H1 (cell line): Measurements from ENCODE around the gene CAVIN4. TPM values are rescaled to one million over a fixed set of nuclear protein-coding genes. Genes with fewer than 3 reads are reported as not detected.

Source experiments
- CTCF ChIA-PET: fragments of 300-600 bp; sonication (Branson Sonifier 250); formaldehyde crosslinking; loops from one replicate; lab custom pipeline; 2021; ENCODE audit not compliant: partially characterized antibody; lab: Charles Lee
- POLR2A ChIA-PET: fragments of 300-600 bp; sonication (Branson Sonifier 250); formaldehyde crosslinking; loops from one replicate; lab custom pipeline; 2021; ENCODE audit warnings: inconsistent platforms; ENCODE audit not compliant: partially characterized antibody; lab: Charles Lee
- DNase-seq, 2 experiments: peaks; one replicate each; pipeline versions ENCODE4 v3.0.0 to v3.0.0-alpha.2; 2010 to 2022; ENCODE audit warnings: low spot score in 2 of 2, low read depth in 1 of 2, mixed read lengths in 1 of 2
- FAIRE-seq: peaks from 2 replicates; lab custom pipeline; 2011; peaks lifted over from hg19 to GRCh38; lab: Jason Lieb, UNC
- H2AFZ ChIP-seq: 2 replicates; pipeline ENCODE4 v1.8.1; 2012; ENCODE audit warnings: low read length, inconsistent platforms
- H2AK5ac ChIP-seq: 2 replicates; pipeline ENCODE4 v1.6.1; 2013; ENCODE audit warnings: low read depth, low read length
- H2BK120ac ChIP-seq: replicated peaks from 2 replicates; pipeline ENCODE3; 2013; ENCODE audit warnings: low read depth, low read length, inconsistent platforms
- H2BK12ac ChIP-seq: 2 replicates; pipeline ENCODE4 v1.6.1; 2013; ENCODE audit warnings: low read depth, low read length
- H2BK15ac ChIP-seq: 2 replicates; pipeline ENCODE4 v1.6.1; 2013; ENCODE audit warnings: low read length
- H2BK20ac ChIP-seq: 2 replicates; pipeline ENCODE4 v1.6.1; 2013; ENCODE audit warnings: low read length
- H2BK5ac ChIP-seq: 2 replicates; pipeline ENCODE4 v1.6.1; 2013; ENCODE audit warnings: low read depth, low read length
- H3K14ac ChIP-seq: 2 replicates; pipeline ENCODE4 v1.6.1; 2013; ENCODE audit warnings: inconsistent platforms; ENCODE audit not compliant: insufficient read length
- H3K18ac ChIP-seq: 2 replicates; pipeline ENCODE4 v1.6.1; 2013; ENCODE audit warnings: low read length; ENCODE audit errors: extremely low read depth
- H3K23ac ChIP-seq: 2 replicates; pipeline ENCODE4 v1.6.1; 2013; ENCODE audit warnings: inconsistent platforms; ENCODE audit not compliant: insufficient read length
- H3K23me2 ChIP-seq: 2 replicates; pipeline ENCODE4 v1.6.1; 2013; ENCODE audit warnings: low read depth, low read length
- H3K27ac ChIP-seq: 2 replicates; pipeline ENCODE4 v1.6.1; 2011; ENCODE audit warnings: low read depth, low read length, inconsistent platforms
- H3K27me3 ChIP-seq, 4 experiments: replicated peaks in 1 of 4; 1 replicate in 1 of 4; 2 replicates in 3 of 4; pipeline versions ENCODE4 v1.6.1 to v1.8.1; 2011 to 2013; ENCODE audit warnings: low read length in 3 of 4, mild to moderate bottlenecking in 3 of 4, inconsistent platforms in 2 of 4, mixed read lengths in 2 of 4, moderate library complexity in 1 of 4; ENCODE audit not compliant: control insufficient read depth in 3 of 4, insufficient read depth in 3 of 4; ENCODE audit errors: extremely low read depth in 1 of 4
- H3K36me3 ChIP-seq, 4 experiments: 2 replicates each; pipeline versions ENCODE4 v1.6.1 to v1.8.1; 2011 to 2013; ENCODE audit warnings: mild to moderate bottlenecking in 4 of 4, low read length in 3 of 4, moderate library complexity in 2 of 4, control low read depth in 1 of 4, inconsistent platforms in 1 of 4; ENCODE audit not compliant: insufficient read depth in 4 of 4, control insufficient read depth in 2 of 4
- H3K4ac ChIP-seq: replicated peaks from 2 replicates; pipeline ENCODE3; 2013; ENCODE audit warnings: low read length, low read depth, mixed read lengths, inconsistent platforms; ENCODE audit not compliant: insufficient read length
- H3K4me1 ChIP-seq, 4 experiments: replicated peaks in 1 of 4; 1 replicate in 1 of 4; 2 replicates in 3 of 4; pipeline versions ENCODE4 v1.6.1 to v1.8.1; 2011 to 2013; ENCODE audit warnings: low read length in 3 of 4, inconsistent platforms in 2 of 4, mixed read lengths in 1 of 4; ENCODE audit not compliant: insufficient read depth in 4 of 4, control insufficient read depth in 3 of 4
- H3K4me2 ChIP-seq, 2 experiments: 2 replicates each; pipeline versions ENCODE4 v1.6.1 to v1.8.1; 2011 to 2013; ENCODE audit warnings: low read depth in 2 of 2, low read length in 2 of 2, control low read depth in 1 of 2, inconsistent platforms in 1 of 2, mild to moderate bottlenecking in 1 of 2; ENCODE audit not compliant: insufficient read depth in 1 of 2
- H3K4me3 ChIP-seq, 4 experiments: fragments of 200-600, 300-600 bp in 1 of 4; sonication (generic), shearing (Covaris generic), sonication (Bioruptor Twin) in 1 of 4; 2 replicates each; pipeline versions ENCODE4 v1.5.1 to v1.8.1; 2011 to 2016; ENCODE audit warnings: low read length in 4 of 4, low read depth in 3 of 4, control low read depth in 2 of 4, inconsistent platforms in 2 of 4, mild to moderate bottlenecking in 2 of 4, mixed read lengths in 1 of 4, moderate library complexity in 1 of 4; ENCODE audit not compliant: insufficient read depth in 2 of 4; ENCODE audit errors: extremely low read depth in 1 of 4
- H3K56ac ChIP-seq: replicated peaks from 2 replicates; pipeline ENCODE3; 2013; ENCODE audit warnings: low read depth, mild to moderate bottlenecking, mixed read lengths, low read length, inconsistent platforms; ENCODE audit not compliant: insufficient read length
- H3K79me1 ChIP-seq: 2 replicates; pipeline ENCODE4 v1.6.1; 2013; ENCODE audit warnings: low read depth, low read length, control low read depth
- H3K79me2 ChIP-seq, 2 experiments: 2 replicates each; pipeline versions ENCODE4 v1.6.1 to v1.8.1; 2012 to 2013; ENCODE audit warnings: low read length in 2 of 2, mild to moderate bottlenecking in 2 of 2, inconsistent platforms in 1 of 2; ENCODE audit not compliant: insufficient read depth in 2 of 2, control insufficient read depth in 1 of 2
- H3K9ac ChIP-seq, 4 experiments: replicated peaks in 1 of 4; 1 replicate in 1 of 4; 2 replicates in 3 of 4; pipeline versions ENCODE4 v1.6.1 to v1.8.1; 2011 to 2013; ENCODE audit warnings: low read depth in 3 of 4, low read length in 3 of 4, control low read depth in 2 of 4, mild to moderate bottlenecking in 2 of 4, moderate library complexity in 2 of 4, inconsistent platforms in 1 of 4; ENCODE audit errors: extremely low read depth in 1 of 4
- H3K9me3 ChIP-seq, 2 experiments: 2 replicates each; pipeline versions ENCODE4 v1.6.1 to v1.8.1; 2012 to 2013; ENCODE audit warnings: mild to moderate bottlenecking in 2 of 2, moderate library complexity in 2 of 2, control low read depth in 1 of 2, inconsistent platforms in 1 of 2, low read depth in 1 of 2, low read length in 1 of 2, mixed read lengths in 1 of 2; ENCODE audit not compliant: insufficient read depth in 2 of 2
- H4K20me1 ChIP-seq, 2 experiments: replicated peaks in 1 of 2; 2 replicates each; pipeline versions ENCODE3 to v1.8.1; 2011 to 2013; ENCODE audit warnings: inconsistent platforms in 2 of 2, low read length in 2 of 2, mild to moderate bottlenecking in 1 of 2; ENCODE audit not compliant: insufficient read depth in 2 of 2, control insufficient read depth in 1 of 2
- H4K5ac ChIP-seq: 2 replicates; pipeline ENCODE4 v1.6.1; 2013; ENCODE audit warnings: low read length, low read depth, mixed read lengths, inconsistent platforms; ENCODE audit not compliant: insufficient read length
- H4K8ac ChIP-seq: 2 replicates; pipeline ENCODE4 v1.8.0; 2013; ENCODE audit warnings: mild to moderate bottlenecking, moderate library complexity, low read length, inconsistent platforms; ENCODE audit not compliant: insufficient read depth; ENCODE audit errors: extremely low read depth
- H4K91ac ChIP-seq: replicated peaks from 2 replicates; pipeline ENCODE3; 2013; ENCODE audit warnings: low read length, mixed read lengths, inconsistent platforms; ENCODE audit not compliant: insufficient read length
- ASH2L ChIP-seq: fragments of 200-600, 300-600 bp; sonication (generic); IDR thresholded peaks from one replicate; pipeline ENCODE4 v1.7.1; 2017; ENCODE audit warnings: low read length
- ATF2 ChIP-seq: IDR thresholded peaks from 2 replicates; pipeline ENCODE4 v1.6.1; 2012; ENCODE audit warnings: low read length, inconsistent platforms
- BCL11A ChIP-seq, 2 experiments: IDR thresholded peaks; one replicate each; pipeline ENCODE4 v1.6.1; 2011; ENCODE audit warnings: low read depth in 2 of 2, low read length in 2 of 2, mild to moderate bottlenecking in 2 of 2
- CBX5 ChIP-seq: fragments of 300-800, 300-1000 bp; sonication (generic); IDR thresholded peaks from 2 replicates; pipeline ENCODE4 v1.7.1; 2016; ENCODE audit warnings: antibody characterized with exemption, low read length, low read depth
- CREB1 ChIP-seq: IDR thresholded peaks from 2 replicates; pipeline ENCODE4 v1.6.1; 2012; ENCODE audit warnings: inconsistent platforms
- EGR1 ChIP-seq: IDR thresholded peaks from 2 replicates; pipeline ENCODE4 v1.6.1; 2011; ENCODE audit warnings: low read depth, low read length, borderline replicate concordance
- EP300 ChIP-seq, 2 experiments: IDR thresholded peaks; 1 replicate in 1 of 2; 2 replicates in 1 of 2; pipeline ENCODE4 v1.6.1; 2011 to 2012; ENCODE audit warnings: low read depth in 2 of 2, low read length in 2 of 2, mild to moderate bottlenecking in 2 of 2, borderline replicate concordance in 1 of 2, inconsistent platforms in 1 of 2, moderate library complexity in 1 of 2
- HDAC6 ChIP-seq: IDR thresholded peaks from one replicate; pipeline ENCODE4 v1.7.1; 2012; ENCODE audit warnings: low read depth, mild to moderate bottlenecking, inconsistent platforms, low read length, moderate library complexity
- KDM1A ChIP-seq: fragments of 200-600, 300-600 bp; sonication (generic); IDR thresholded peaks from 2 replicates; pipeline ENCODE4 v1.7.1; 2016; ENCODE audit warnings: mild to moderate bottlenecking, low read length, borderline replicate concordance
- KDM5A ChIP-seq: fragments of 200-600 bp; IDR thresholded peaks from 2 replicates; pipeline ENCODE4 v1.7.1; 2012; ENCODE audit warnings: mild to moderate bottlenecking, low read length, inconsistent platforms, mixed read lengths
- RBBP5 ChIP-seq: IDR thresholded peaks from 2 replicates; pipeline ENCODE4 v1.7.1; 2012; ENCODE audit warnings: low read depth, mild to moderate bottlenecking, inconsistent platforms, low read length, moderate library complexity, borderline replicate concordance
- SIN3A ChIP-seq, 2 experiments: IDR thresholded peaks in 1 of 2; conservative IDR thresholded peaks in 1 of 2; 2 replicates each; pipeline ENCODE4 v1.6.1; 2011 to 2012; ENCODE audit warnings: low read length in 2 of 2, improper control_type of control experiment in 1 of 2, low read depth in 1 of 2, mild to moderate bottlenecking in 1 of 2
- YY1 ChIP-seq: IDR thresholded peaks from 2 replicates; pipeline ENCODE4 v1.6.1; 2011; ENCODE audit warnings: low read depth, mild to moderate bottlenecking, low read length
- WGBS, 2 experiments: shearing (Covaris generic) in 1 of 2; methylation state at CpG; one replicate each; pipeline versions ENCODE4 v1.1.6 to v1.1.7; 2013 to 2015; ENCODE audit warnings: low lambda C conversion rate in 2 of 2, mixed read lengths in 2 of 2, inconsistent platforms in 1 of 2, low coverage in 1 of 2, missing lambda C conversion rate in 1 of 2; ENCODE audit not compliant: insufficient replicate concordance in 2 of 2, insufficient coverage in 1 of 2, insufficient read length in 1 of 2; ENCODE audit errors: extremely low coverage in 1 of 2, missing lambda C conversion rate in 1 of 2; 5-methylcytosine and 5-hydroxymethylcytosine counted together
- polyA plus RNA-seq, 7 experiments: library from polyadenylated mRNA; depleted of rRNA in 3 of 7; stranded (reverse) in 5 of 7; unstranded in 2 of 7; fragments of >200 nt in 5 of 7; fragments of 200-250 nt in 2 of 7; gene quantifications; 1 replicate in 5 of 7; 2 replicates in 1 of 7; 4 replicates in 1 of 7; pipeline versions ENCODE4 v1.2.1 to v1.2.3, GENCODE V29; 2011 to 2013; ENCODE audit warnings: missing spikeins in 2 of 7, mixed read lengths in 2 of 7
- total RNA-seq: library from RNA; stranded (reverse); fragmentation: NEBNext Ultra II Directional; extraction: Animal tissue kit (Norgen Biotek cat#: 25700); gene quantifications from 2 replicates; pipeline ENCODE4 v1.2.1, GENCODE V29; 2021

CAVIN4 gene
- total and polyA plus RNA-seq, 2 of the 8 experiments (the other 6 are each of a cell fraction or from before 2014, with no cell fraction given): 2.3 to 9.1 TPM

DNA sequence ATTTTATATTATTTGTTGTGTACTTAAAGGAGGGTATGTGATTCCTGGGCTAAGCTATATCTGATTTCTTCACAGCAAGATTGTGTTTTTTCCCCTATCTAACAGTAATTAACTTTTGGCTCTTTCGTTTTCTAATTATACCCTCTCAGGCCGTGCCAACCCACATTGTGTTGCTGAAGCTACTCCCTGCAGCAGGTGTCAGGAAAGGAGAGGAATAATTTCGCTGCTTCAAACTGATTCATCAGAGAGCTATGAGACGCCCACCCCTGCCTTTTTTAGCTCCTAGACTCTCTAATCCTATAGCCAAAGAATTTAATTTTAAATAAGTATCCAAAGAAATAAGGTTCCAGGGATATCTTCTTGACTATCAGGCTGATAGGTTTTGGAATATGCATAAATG is 3.8 kb downstream of the CAVIN4 start:
- Histone ChIP-seq H3K27me3 (no peaks in the 10 kb centered on the region), H3K27ac (no peak overlapping the region), H4K20me1 (peaks cover 0 to 2% of the 10 kb centered on the region in 2 experiments), H2BK5ac (no peak overlapping the region), H4K5ac (no peak overlapping the region), H3K9me3 (no peaks in the 10 kb centered on the region), H2AK5ac (no peak overlapping the region), H3K4ac (no peak overlapping the region), H2BK120ac (no peak overlapping the region), H3K36me3 (peaks cover 9 to 69% (median 27%) of the 10 kb centered on the region in 4 experiments; a peak in 7 of 8 replicates), H3K79me2 (no peaks in the 10 kb centered on the region), H4K8ac (no peak overlapping the region), H2BK12ac (no peak overlapping the region), H3K18ac (no peak overlapping the region), H3K4me3 (no peak overlapping the region), H3K4me1 (no peaks in the 10 kb centered on the region), H2BK20ac (no peak overlapping the region), H3K23me2 (no peaks in the 10 kb centered on the region), H3K56ac (no peak overlapping the region), H3K79me1 (no peaks in the 10 kb centered on the region), H3K9ac (no peak overlapping the region), H2AFZ (no peak overlapping the region), H2BK15ac (no peak overlapping the region), H3K4me2 (no peak overlapping the region), H3K14ac (no peak overlapping the region), H4K91ac (no peak overlapping the region), H3K23ac (no peak overlapping the region)
- ChIA-PET CTCF (interaction anchor here (0.7 to 1.3 kb wide), 3 partner anchors 10 to 20 kb away, joined by 3 to 4 read pairs (median 3); no protein-coding TSS in a partner anchor), POLR2A (interaction anchor here (0.6 kb wide), 1 partner anchor 10 kb away, joined by 3 read pairs; no protein-coding TSS in a partner anchor)
- DNase-seq: no peak
- 89% methylated on average over 4 of the region's 4 CpGs; no CpG with 5 or more reads in 1 of the 2 experiments for WGBS, 2 experiments
- no peak for FAIRE-seq
- no peak for TF ChIP-seq EGR1
- no peak for TF ChIP-seq RBBP5
- no peak for TF ChIP-seq KDM1A
- no peak for TF ChIP-seq YY1
- no peak for TF ChIP-seq CREB1
- no peak for TF ChIP-seq KDM5A
- no peak for TF ChIP-seq BCL11A (IDR thresholded peaks at IDR 0.05; ENCODE audit: low read depth in 2 of 2, low read length in 2 of 2)
- TF ChIP-seq HDAC6: no peak
- TF ChIP-seq CBX5: no peak
- no peak for TF ChIP-seq ASH2L
- TF ChIP-seq EP300 (IDR thresholded peaks at IDR 0.05; ENCODE audit: borderline replicate concordance in 1 of 2, low read depth in 2 of 2, low read length in 2 of 2): no peak
- no peak for TF ChIP-seq ATF2
- TF ChIP-seq SIN3A (conservative IDR thresholded peaks at IDR 0.05 in 1 of 2, IDR thresholded peaks at IDR 0.05 in 1 of 2; ENCODE audit: low read depth in 1 of 2, low read length in 2 of 2): no peak
